HUES6 (cell line): ENCODE data around the gene CUL5.
"Not testable (repeated sequence)": the region's sequence is repeated elsewhere in the genome, so short reads cannot be mapped to it uniquely, and the experiment has no call there.

Source experiments
- H3K27ac ChIP-seq: 2 replicates; pipeline ENCODE4 v1.7.0; 2013; ENCODE audit warnings: low read depth, mild to moderate bottlenecking, low read length, inconsistent platforms
- H3K27me3 ChIP-seq: 2 replicates; pipeline ENCODE4 v1.6.1; 2013; ENCODE audit warnings: low read length; ENCODE audit not compliant: control insufficient read depth, insufficient read depth
- H3K36me3 ChIP-seq: 2 replicates; pipeline ENCODE4 v1.6.1; 2013; ENCODE audit warnings: low read length; ENCODE audit not compliant: control insufficient read depth, insufficient read depth
- H3K4me1 ChIP-seq: 2 replicates; pipeline ENCODE4 v1.6.1; 2013; ENCODE audit warnings: low read length; ENCODE audit not compliant: control insufficient read depth, insufficient read depth
- H3K4me3 ChIP-seq: 2 replicates; pipeline ENCODE4 v1.5.1; 2013; ENCODE audit warnings: low read depth, low read length
- H3K9ac ChIP-seq: one replicate; pipeline ENCODE4 v1.6.1; 2013; ENCODE audit warnings: mild to moderate bottlenecking, low read length
- H3K9me3 ChIP-seq: 2 replicates; pipeline ENCODE4 v1.6.1; 2013; ENCODE audit warnings: low read depth, low read length; ENCODE audit not compliant: control insufficient read depth, insufficient read depth

The CUL5 gene

DNA sequence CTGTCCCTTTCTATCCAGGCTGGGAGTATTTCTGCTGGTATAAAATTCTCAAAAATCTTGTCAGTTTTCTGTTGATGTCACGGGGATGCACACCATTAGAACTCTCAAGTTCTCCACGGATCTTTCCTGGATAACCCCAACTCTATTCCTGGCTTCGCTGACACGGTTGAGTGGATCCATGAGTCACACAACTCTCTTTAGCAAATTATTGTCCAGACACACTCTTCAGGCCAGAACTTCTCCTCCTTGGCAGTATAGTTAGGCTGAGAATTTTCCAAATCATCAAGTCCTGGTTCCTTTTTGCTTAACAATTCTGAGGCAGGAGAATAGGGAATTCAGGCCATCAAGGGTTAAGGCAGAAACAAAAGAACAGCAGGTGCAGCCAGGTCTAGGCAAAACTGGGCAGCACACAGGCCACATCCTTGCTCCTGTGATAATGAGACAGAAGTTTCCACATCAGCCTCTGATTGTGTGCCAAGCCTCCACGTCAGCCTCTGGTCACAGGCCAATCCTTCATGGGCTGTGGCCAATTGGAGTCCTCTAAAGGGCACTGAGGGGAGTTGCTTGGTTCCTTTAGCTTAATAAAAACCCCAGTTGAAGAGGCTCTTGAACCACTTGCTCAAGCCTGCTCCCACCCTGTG lies 106.9 kb downstream of the CUL5 start:
- Histone ChIP-seq H3K36me3 (no peaks in the 10 kb centered on the region), H3K9me3 (no peaks in the 10 kb centered on the region), H3K9ac (no peak overlapping the region), H3K4me1 (no peaks in the 10 kb centered on the region; the same call in 1 of the 2 replicates), H3K4me3 (no peak overlapping the region), H3K27ac (no peak overlapping the region), H3K27me3 (no peaks in the 10 kb centered on the region)

DNA sequence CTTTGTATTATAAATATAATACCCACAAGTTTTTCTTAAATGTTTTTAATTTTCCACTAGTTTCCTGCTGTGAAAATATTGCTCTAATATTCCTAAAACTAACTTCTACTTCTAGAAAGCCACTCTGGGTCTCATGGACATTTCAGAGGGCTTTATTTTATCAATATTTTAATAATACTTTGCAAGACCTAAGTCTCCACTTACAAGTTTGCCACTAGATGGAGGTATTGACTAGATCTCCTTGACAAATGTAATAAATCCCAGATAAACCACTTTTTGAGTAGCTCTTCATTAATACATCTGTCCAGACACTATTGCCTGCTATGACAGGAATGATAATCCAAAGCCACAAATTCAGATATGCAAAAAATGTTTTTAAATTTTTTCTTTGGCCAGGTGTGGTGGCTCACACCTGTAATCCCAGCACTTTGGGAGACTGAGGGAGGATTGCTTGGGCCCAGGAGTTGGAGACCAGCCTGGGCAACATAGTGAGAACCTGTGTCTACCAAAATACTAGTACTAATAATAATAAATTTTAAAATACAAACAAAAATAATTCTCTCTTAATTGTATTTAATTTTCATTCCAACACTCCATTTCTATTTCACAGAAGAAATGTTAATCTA lies 109.2 kb downstream of the CUL5 start:
- Histone ChIP-seq H3K9me3 (no peaks in the 10 kb centered on the region), H3K4me3 (no peak overlapping the region), H3K27me3 (peaks cover 8% of the 10 kb centered on the region), H3K4me1 (peaks cover 6% of the 10 kb centered on the region), H3K27ac (no peak overlapping the region), H3K9ac (no peak overlapping the region), H3K36me3 (no peaks in the 10 kb centered on the region)

DNA sequence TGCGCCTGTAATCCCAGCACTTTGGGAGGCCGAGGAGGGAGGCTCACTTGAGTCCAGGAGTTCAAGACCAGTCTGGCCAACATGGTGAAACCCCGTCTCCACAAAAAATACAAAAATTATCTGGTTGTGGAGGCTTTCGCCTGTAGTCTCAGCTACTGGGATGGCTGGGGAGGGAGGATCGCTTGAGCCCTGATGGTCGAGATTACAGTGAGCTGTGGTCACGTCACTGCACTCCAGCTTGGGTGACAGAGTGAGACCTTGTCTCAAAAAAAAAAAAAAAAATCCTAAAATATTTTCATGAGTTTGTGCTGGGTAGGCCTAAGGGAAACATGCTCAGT lies 112.2 kb downstream of the CUL5 start:
- not testable (repeated sequence) for H3K9ac ChIP-seq, H3K9me3 ChIP-seq, H3K4me1 ChIP-seq, H3K27me3 ChIP-seq, H3K27ac ChIP-seq, H3K36me3 ChIP-seq
- peak overlapping the region; percentile 76 for H3K4me3 ChIP-seq

DNA sequence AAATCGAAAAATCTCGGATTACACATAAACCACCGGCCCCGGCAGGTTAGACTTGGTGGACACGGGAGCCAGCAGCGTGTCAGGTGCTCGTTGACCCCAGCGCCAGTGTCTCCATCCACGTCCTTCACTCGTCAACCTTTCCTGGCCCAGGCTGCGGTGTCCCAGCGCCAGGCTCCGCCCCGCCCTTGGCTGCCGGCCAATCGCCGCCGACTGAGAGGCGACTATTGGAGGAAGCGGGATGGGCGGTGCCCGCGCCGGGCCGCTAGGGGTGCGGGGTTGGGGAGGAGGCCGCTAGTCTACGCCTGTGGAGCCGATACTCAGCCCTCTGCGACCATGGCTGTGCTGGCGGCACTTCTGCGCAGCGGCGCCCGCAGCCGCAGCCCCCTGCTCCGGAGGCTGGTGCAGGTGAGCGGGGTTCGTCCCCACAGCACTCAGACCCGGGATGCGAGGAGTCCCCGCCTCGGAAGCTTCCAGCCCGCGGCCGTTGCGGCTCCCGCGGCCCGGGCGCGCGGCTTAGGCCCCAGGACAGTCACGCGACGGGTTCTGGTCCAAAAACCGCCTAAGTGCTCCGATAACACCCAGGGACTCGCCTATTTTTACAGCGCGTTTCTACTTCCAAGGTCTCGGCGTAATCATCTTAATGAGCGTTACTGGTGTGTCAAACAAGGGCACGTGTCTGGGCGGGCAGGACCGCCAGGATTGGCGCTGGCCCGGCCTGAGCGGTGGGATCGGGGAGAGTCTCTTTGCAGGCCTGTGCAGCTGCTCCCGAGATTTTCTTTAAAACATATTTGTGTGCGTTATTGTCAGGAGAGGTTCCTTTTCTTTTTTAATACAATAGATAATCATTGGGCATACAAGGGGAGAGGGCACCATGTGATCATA lies 112.8 kb downstream of the CUL5 start, which contains the start of gene ACAT1:
ACAT1 (plus strand) TSS at position 294 of the 882 bp plus-strand sequence; CDS start at position 334, 40 bp downstream.
- Histone ChIP-seq H3K9ac (peak within 1 kb of the TSS; percentile 63), H3K27ac (no peak within 1 kb of the TSS), H3K4me1 (peaks cover 6% of the 10 kb centered on the region; the same call in 1 of the 2 replicates), H3K27me3 (peaks cover 8% of the 10 kb centered on the region), H3K4me3 (peak within 1 kb of the TSS; percentile 76), H3K36me3 (no peaks in the 10 kb centered on the region), H3K9me3 (no peaks in the 10 kb centered on the region)

DNA sequence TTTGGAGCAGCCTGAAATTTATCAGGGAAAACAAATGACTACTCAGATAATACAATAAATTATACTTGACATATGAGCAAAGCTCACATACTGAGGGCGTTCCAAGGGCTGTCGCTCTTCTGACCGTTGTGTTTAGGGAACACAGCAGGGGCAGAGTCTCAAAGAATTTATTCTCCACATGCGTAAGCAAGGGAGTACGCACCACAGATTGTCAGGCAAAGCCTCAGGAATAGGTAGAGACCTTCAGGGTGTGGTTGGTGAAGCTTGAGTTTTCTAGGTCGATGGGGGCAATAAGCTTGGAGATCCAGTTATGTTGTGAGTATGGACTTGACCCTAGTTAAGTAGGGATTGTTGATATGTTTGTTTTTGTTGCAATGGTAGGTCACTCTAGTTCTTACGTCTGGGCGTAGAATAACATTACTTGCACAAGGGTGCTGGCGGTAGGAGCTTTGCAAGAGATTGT lies 113.5 kb downstream of the CUL5 start:
- Histone ChIP-seq H3K27ac (no peak overlapping the region), H3K27me3 (peaks cover 8% of the 10 kb centered on the region), H3K4me3 (peak overlapping the region; percentile 76)

DNA sequence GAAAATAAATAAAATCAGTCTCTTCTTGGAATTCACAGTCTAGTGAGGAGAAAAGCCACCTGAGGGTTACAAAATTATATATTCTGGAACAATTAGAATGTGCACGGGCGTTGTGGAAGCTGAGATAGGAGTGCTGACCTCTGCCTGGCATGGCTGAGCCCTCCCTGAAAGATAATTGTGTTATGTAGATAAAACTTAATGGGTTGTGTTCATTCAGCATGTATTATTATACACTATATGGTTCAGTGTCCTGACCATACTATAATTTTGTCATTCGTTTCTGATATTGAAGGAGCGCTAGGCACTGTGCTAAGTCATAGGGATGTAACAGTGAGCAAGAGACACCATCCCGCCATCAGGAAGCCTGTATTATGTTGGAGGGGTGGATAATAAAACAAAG lies 116.4 kb downstream of the CUL5 start:
- Histone ChIP-seq H3K27ac (no peak overlapping the region), H3K27me3 (peaks cover 8% of the 10 kb centered on the region), H3K4me3 (no peak overlapping the region), H3K36me3 (no peaks in the 10 kb centered on the region), H3K4me1 (peaks cover 6% of the 10 kb centered on the region; the same call in 1 of the 2 replicates), H3K9me3 (no peaks in the 10 kb centered on the region), H3K9ac (no peak overlapping the region)

More for the DNA sequence above, 113.5 kb downstream of the CUL5 start:
- Histone ChIP-seq H3K4me1 (peaks cover 6% of the 10 kb centered on the region; the same call in 1 of the 2 replicates), H3K36me3 (no peaks in the 10 kb centered on the region), H3K9ac (no peak overlapping the region), H3K9me3 (no peaks in the 10 kb centered on the region)

DNA sequence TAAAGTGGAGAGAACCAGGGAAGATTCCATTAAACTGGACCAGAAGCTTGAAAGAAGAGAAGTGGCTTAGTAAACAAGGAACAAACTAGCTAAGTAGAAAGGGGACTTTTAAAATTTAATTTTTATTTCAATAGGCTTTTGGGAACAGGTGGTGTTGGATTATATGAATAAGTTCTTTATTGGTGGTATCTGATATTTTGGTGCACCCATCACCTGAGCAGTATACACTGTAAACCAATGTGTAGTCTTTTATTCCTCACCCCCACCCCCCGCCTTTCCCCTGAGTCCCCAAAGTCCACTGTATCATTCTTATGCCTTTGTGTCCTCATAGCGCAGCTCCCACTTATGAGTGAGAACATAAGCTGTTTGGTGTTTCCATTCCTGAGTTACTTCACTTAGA lies 120.1 kb downstream of the CUL5 start:
- Histone ChIP-seq H3K9me3 (no peaks in the 10 kb centered on the region), H3K4me1 (no peaks in the 10 kb centered on the region), H3K4me3 (no peak overlapping the region), H3K36me3 (peaks cover 5% of the 10 kb centered on the region; the same call in 1 of the 2 replicates), H3K27me3 (no peaks in the 10 kb centered on the region), H3K27ac (no peak overlapping the region), H3K9ac (no peak overlapping the region)

DNA sequence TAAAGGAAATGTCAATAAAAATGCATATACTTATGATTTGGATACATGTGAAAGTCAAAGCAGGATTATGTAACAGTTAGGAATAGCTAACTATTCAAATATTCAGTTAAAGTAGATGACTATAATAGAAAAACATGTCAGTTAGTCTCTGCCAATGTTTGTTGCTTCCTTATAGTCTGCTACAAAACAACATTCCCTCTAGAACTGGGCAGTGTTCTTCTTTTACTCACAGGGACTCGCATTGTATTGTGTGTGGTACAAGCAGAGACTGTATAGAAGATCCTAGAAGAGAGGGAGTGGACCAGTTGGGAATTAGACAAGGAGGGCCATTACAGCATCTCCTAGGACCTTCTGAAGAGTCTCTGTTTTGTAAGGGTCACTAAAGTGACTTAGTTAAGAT lies 123.3 kb downstream of the CUL5 start:
- H3K36me3 ChIP-seq, result peaks cover 10% of the 10 kb centered on the region
- H3K4me3 ChIP-seq, result no peak overlapping the region
- H3K27me3 ChIP-seq, result no peaks in the 10 kb centered on the region
- no peaks in the 10 kb centered on the region for H3K4me1 ChIP-seq
- H3K27ac ChIP-seq, result no peak overlapping the region
- H3K9me3 ChIP-seq, result no peaks in the 10 kb centered on the region
- H3K9ac ChIP-seq, result no peak overlapping the region

DNA sequence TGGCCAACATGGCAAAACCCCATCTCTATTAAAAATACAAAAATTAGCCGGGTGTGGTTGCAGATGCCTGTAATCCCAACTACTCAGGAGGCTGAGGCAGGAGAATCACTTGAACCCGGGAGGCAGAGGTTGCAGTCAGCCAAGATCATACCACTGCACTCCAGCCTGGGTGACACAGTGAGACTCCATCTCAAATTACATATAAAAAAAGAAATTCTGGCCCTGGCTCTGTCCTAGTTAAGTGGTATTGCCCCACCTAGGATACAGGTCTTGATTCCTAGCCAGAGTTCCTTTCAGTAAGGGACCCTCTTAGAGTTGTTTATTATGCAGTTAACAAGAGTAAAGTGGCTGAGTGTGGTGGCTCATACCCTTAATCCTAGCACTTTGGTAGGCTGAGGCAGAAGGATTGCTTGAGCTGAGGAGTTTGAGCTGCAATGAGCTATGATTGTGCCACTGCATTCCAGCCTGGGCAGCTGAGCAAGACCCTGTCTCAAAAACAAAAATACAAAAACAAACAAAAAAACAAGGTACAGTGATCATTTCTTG lies 124.4 kb downstream of the CUL5 start:
- not testable (repeated sequence) for H3K27ac ChIP-seq

DNA sequence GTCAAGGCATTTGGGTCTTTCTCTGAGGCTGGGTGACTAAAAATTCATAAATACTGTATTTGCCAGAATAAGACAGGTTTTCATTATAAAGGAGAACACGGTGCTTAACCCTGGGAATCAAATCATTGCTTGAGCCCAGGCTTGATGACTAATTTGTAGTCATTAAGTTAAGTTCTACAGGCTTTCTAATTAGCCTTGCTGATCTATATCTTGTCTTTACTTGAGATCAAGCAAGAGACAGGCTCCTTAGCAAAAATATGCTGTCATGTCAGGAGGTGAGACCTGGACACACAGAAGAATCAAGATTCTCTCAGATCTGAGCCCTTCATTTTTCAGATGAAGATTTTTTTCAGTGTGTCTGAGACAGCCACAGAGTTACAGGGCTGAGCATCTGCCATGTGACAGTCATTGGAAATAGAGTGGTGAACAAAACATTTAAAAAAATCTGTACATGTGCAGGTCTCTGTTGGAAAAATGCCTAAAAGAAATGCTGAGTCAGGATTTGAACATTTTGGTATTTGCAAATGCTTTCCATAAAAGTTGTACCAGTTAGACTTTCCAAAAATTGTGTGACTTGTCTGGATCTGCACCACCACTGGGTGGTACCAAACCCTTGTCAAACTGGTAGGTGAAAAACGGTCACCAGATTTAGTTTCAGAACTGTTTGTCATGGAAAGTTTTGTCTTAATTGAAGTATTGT lies 127.3 kb downstream of the CUL5 start:
- Histone ChIP-seq H3K9ac (no peak overlapping the region), H3K4me3 (no peak overlapping the region), H3K27ac (no peak overlapping the region), H3K36me3 (peaks cover 27% of the 10 kb centered on the region), H3K27me3 (no peaks in the 10 kb centered on the region), H3K9me3 (no peaks in the 10 kb centered on the region), H3K4me1 (no peaks in the 10 kb centered on the region)

More for the DNA sequence above, 124.4 kb downstream of the CUL5 start:
- H3K4me3 ChIP-seq, H3K9ac ChIP-seq, H3K27me3 ChIP-seq, H3K9me3 ChIP-seq, H3K4me1 ChIP-seq: not testable (repeated sequence)
- H3K36me3 ChIP-seq, result peaks cover 15% of the 10 kb centered on the region
